GM12892 (cell line): ENCODE results near the gene ERFL.
"Not testable (repeated sequence)": the region's sequence is repeated elsewhere in the genome, so short reads cannot be mapped to it uniquely, and the experiment has no call there.

ENCODE experiments used
- DNase-seq: peaks from one replicate; pipeline ENCODE4 v3.0.0; 2011; ENCODE audit not compliant: insufficient read length
- FAIRE-seq: peaks from 2 replicates; lab custom pipeline; 2011; peaks lifted over from hg19 to GRCh38; lab: Jason Lieb, UNC
- POLR2A ChIP-seq: IDR thresholded peaks from 2 replicates; pipeline ENCODE4 v1.6.1; 2011; ENCODE audit warnings: low read depth, low read length, control low read depth
- POLR2AphosphoS5 ChIP-seq: IDR thresholded peaks from 2 replicates; pipeline ENCODE4 v1.6.1; 2011; ENCODE audit warnings: low read depth, low read length, control low read depth
- TAF1 ChIP-seq: IDR thresholded peaks from 2 replicates; pipeline ENCODE4 v1.6.1; 2011; ENCODE audit warnings: low read depth, mild to moderate bottlenecking, control low read depth, low read length, borderline replicate concordance

The ERFL gene

DNA sequence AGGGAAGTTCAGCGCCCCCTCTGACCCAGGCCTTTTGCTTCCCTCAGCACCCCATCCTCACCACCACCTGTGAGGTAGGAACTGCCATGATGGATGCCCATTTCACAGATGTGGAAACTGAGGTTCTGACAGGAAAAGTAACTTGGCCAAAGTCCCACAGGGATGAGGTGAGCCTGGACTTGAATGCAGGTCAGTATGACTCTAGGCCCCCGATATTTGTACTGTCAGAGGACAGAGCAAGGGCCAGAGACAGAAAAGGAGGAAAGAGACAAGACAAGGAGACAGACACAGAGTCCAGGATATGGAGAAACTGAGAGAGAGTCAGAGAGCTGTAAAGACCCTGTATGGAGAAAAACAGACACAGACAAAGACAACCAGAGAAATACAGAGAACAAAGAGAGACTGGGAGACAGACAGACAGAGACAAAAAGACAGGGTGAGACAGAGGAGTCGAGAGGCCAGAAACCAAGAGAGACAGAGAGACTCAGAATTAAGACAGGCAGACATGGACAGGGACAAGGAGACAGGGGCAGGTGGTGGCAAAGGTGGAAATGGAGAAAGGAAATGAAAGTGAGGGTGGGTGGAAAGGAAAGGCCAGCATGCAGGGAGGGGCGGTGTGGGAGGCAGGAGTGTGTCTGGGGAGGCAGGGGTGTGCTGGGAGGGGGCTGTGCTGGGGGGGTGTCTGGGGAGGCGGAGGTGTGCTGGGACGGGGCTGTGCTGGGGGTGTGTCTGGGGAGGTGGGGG, 5.0 kb downstream of the ERFL start:
- no peak for FAIRE-seq
- DNase-seq = no peak
- TF ChIP-seq TAF1 (no peak), POLR2A (no peak), POLR2AphosphoS5 (no peak)

- TF ChIP-seq POLR2AphosphoS5 (no peak), TAF1 (no peak), POLR2A (no peak)
- FAIRE-seq (no peak), DNase-seq (no peak)
Measured at GRCh38 chr19:41922585-41922984, 5.7 kb downstream of the ERFL start.

DNA sequence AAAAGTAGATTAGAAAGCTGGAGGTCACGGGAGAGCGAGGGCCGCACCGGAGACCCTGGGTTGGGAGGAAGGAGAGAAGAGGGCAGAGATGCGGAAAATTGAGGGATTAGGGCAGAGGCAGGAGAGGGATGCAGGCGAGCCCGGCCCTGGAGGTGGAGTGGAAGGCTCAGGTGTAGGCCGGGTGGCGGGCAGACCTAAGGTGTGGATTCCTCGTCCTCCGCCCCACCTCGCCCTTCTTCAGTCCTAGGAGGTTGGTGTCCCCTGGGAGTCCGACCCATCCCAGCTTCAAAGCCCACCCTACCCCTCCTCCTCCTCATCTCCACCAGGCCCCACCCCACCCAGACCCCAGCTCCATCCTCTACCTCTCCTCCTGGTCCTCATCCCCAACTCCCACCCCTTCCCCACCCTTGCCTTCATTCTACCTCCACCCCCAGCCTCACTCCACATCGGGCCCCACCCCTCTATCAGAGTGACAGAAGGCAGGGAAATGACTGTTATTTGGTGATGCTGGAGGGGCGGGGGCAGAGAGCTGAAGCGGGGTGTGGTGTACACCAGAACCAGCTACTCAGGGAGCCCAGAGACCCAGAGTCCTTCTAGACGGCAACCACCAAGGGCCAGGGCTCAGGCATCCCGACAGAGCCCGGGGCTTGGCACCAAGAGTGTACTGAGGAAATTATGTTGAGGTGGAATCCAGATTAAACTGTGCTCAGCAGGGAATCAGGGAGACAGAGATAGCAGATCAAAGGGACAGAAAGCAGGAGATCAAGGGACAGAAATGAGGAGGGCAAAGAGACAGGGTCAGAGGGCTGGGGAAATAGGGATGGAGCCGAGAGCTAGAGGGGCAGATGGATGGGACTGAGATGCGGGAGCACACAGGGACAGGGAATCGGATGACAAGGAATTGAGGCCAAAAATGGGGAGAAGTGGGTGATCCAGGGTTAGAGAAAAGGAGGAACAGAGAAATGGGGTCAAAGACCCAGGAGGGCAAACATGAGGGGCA, 6.4 kb downstream of the ERFL start:
- FAIRE-seq (no peak), DNase-seq (no peak)
- TF ChIP-seq POLR2AphosphoS5 = no peak
- TF ChIP-seq POLR2A = no peak
- no peak for TF ChIP-seq TAF1

- DNase-seq = no peak
- FAIRE-seq = no peak
- TF ChIP-seq TAF1 = no peak
- TF ChIP-seq POLR2A = no peak
- TF ChIP-seq POLR2AphosphoS5 = no peak
Measured at GRCh38 chr19:41920882-41921576, 7.2 kb downstream of the ERFL start.

- TF ChIP-seq POLR2AphosphoS5 (no peak; the same call in 1 of the 2 replicates), POLR2A (no peak), TAF1 (no peak)
- FAIRE-seq = peak; percentile 5
- DNase-seq = no peak
Measured at GRCh38 chr19:41919948-41920712, 8.1 kb downstream of the ERFL start.

- FAIRE-seq = no peak
- TF ChIP-seq TAF1 (no peak), POLR2A (no peak), POLR2AphosphoS5 (no peak)
- no peak for DNase-seq
Measured at GRCh38 chr19:41918653-41919244, 9.5 kb downstream of the ERFL start.

GRCh38 chr19:41918095-41918494, 10.2 kb downstream of the ERFL start:
- DNase-seq (no peak), FAIRE-seq (no peak)
- TF ChIP-seq POLR2AphosphoS5 (no peak), POLR2A (no peak), TAF1 (no peak)

- FAIRE-seq (no peak), DNase-seq (no peak)
- TF ChIP-seq POLR2AphosphoS5 = no peak
- no peak for TF ChIP-seq POLR2A
- TF ChIP-seq TAF1 = no peak
Measured at GRCh38 chr19:41917676-41918075, 10.6 kb downstream of the ERFL start.

DNA sequence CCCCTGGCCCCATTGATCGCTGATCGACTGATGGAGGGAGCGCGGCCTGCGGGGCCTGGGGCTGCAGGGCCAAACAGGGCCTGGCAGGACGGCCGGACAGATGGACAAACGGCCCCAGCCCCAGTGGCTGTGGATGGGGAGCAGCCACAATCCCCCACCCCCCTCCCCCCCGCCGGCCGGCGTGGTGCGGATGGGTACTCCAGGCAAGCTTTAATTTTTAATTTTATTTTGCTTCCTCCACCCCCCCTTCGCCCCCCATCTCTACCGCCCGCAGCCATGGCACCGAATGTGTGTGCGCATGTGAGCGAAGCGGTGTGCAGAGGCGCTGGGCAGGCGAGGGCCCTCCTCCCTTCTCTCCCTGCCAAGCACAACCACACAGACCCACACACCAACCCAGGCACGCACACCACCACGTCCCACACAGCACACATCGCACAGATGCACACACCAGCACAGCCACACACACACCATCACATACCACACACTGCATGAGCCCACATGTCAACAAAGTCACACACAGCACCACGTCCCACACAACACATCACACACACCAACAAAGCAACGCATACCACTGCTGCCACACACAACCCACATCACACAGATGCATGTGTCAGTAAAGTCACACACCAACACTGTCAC, 12.4 kb downstream of the ERFL start:
- no peak for TF ChIP-seq POLR2AphosphoS5
- no peak for TF ChIP-seq TAF1
- no peak for TF ChIP-seq POLR2A
- FAIRE-seq (peak; percentile 74), DNase-seq (no peak)

GRCh38 chr19:41915021-41915775, 13.1 kb downstream of the ERFL start:
- FAIRE-seq (no peak), DNase-seq (no peak)
- TF ChIP-seq POLR2A = no peak
- TF ChIP-seq TAF1 = no peak
- TF ChIP-seq POLR2AphosphoS5 = no peak

DNA sequence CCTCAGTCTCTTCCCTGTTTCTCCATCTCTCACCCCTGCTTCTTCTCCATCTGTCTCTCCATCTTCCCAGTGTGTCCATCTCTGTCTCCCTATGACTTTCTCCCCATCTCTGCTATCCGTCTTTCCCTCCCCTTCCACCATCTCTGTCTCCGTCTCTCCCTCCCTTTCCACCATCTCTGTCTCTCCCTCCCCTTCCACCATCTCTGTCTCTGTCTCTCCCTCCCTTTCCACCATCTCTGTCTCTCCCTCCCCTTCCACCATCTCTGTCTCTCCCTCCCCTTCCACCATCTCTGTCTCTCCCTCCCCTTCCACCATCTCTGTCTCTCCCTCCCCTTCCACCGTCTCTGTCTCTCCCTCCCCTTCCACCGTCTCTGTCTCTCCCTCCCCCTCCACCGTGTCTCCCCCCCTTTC, 13.8 kb downstream of the ERFL start:
- not testable (repeated sequence) for FAIRE-seq, DNase-seq
